Neutrophil (primary cell): Measurements from ENCODE around the gene CCR2.

ENCODE experiments used
- H3K27ac ChIP-seq: fragments of 200-600 bp; sonication (generic); 2 replicates; pipeline ENCODE4 v1.5.1; 2016; ENCODE audit warnings: mild to moderate bottlenecking, moderate library complexity
- H3K27me3 ChIP-seq: fragments of 200-600 bp; sonication (generic); 2 replicates; pipeline ENCODE4 v1.6.0; 2016; ENCODE audit warnings: mild to moderate bottlenecking
- H3K36me3 ChIP-seq: fragments of 200-600 bp; sonication (generic); 2 replicates; pipeline ENCODE4 v1.5.1; 2017
- H3K4me1 ChIP-seq, 2 experiments: fragments of 200-600 bp in 1 of 2; sonication (generic) in 1 of 2; 1 replicate in 1 of 2; 2 replicates in 1 of 2; pipeline versions ENCODE4 v1.5.1 to v1.6.1; 2013 to 2016; ENCODE audit warnings: low read depth in 1 of 2, low read length in 1 of 2, mild to moderate bottlenecking in 1 of 2, moderate library complexity in 1 of 2; ENCODE audit not compliant: control insufficient read depth in 1 of 2, insufficient read depth in 1 of 2
- H3K4me3 ChIP-seq, 2 experiments: fragments of 200-600 bp in 1 of 2; sonication (generic) in 1 of 2; 1 replicate in 1 of 2; 2 replicates in 1 of 2; pipeline ENCODE4 v1.5.1; 2013 to 2016; ENCODE audit warnings: low read depth in 1 of 2, low read length in 1 of 2, mild to moderate bottlenecking in 1 of 2, moderate library complexity in 1 of 2
- H3K9me3 ChIP-seq: fragments of 200-600 bp; sonication (generic); 2 replicates; pipeline ENCODE4 v1.5.1; 2016
- TF ChIP-seq, protein P1 (sequence below): fragments of 200-600 bp; sonication (generic); IDR thresholded peaks from 2 replicates; pipeline ENCODE4 v1.5.1; 2016; ENCODE audit warnings: antibody characterized with exemption

CCR2 gene

GRCh38 chr3:46406443-46406787 is 52.5 kb downstream of the CCR2 start:
- H3K9me3 ChIP-seq, result no peaks in the 10 kb centered on the region
- no peaks in the 10 kb centered on the region for H3K27me3 ChIP-seq
- H3K27ac ChIP-seq, result peak overlapping the region; percentile 83
- H3K36me3 ChIP-seq, result no peaks in the 10 kb centered on the region
- peaks cover 33 to 34% of the 10 kb centered on the region in 2 experiments for H3K4me1 ChIP-seq
- no peak overlapping the region for H3K4me3 ChIP-seq
- TF ChIP-seq, protein P1, sequence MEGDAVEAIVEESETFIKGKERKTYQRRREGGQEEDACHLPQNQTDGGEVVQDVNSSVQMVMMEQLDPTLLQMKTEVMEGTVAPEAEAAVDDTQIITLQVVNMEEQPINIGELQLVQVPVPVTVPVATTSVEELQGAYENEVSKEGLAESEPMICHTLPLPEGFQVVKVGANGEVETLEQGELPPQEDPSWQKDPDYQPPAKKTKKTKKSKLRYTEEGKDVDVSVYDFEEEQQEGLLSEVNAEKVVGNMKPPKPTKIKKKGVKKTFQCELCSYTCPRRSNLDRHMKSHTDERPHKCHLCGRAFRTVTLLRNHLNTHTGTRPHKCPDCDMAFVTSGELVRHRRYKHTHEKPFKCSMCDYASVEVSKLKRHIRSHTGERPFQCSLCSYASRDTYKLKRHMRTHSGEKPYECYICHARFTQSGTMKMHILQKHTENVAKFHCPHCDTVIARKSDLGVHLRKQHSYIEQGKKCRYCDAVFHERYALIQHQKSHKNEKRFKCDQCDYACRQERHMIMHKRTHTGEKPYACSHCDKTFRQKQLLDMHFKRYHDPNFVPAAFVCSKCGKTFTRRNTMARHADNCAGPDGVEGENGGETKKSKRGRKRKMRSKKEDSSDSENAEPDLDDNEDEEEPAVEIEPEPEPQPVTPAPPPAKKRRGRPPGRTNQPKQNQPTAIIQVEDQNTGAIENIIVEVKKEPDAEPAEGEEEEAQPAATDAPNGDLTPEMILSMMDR, result no peak

GRCh38 chr3:46406788-46407611 is 53.1 kb downstream of the CCR2 start, which contains the start of the genes CCR5AS and CCRL2:
Gene CCR5AS (minus strand): TSS chr3:46407066.
Gene CCRL2 (plus strand): TSS chr3:46407259. CDS start chr3:46408080, 821 bp downstream.
- Histone ChIP-seq H3K4me3 (peak within 1 kb of the TSS; percentile 18 to 45), H3K9me3 (no peaks in the 10 kb centered on the region), H3K36me3 (no peaks in the 10 kb centered on the region), H3K4me1 (peaks cover 33 to 34% of the 10 kb centered on the region in 2 experiments), H3K27ac (peak within 1 kb of the TSS; percentile 83), H3K27me3 (no peaks in the 10 kb centered on the region)
- TF ChIP-seq, protein P1, result no peak

DNA sequence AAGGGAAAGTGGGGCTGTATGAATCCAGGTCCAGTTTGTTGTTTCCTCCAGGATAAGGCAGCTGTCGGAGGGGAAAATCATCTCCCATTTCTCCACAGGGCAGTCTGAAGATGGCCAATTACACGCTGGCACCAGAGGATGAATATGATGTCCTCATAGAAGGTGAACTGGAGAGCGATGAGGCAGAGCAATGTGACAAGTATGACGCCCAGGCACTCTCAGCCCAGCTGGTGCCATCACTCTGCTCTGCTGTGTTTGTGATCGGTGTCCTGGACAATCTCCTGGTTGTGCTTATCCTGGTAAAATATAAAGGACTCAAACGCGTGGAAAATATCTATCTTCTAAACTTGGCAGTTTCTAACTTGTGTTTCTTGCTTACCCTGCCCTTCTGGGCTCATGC is 54.1 kb downstream of the CCR2 start:
- TF ChIP-seq, protein P1, result no peak
- H3K4me1 ChIP-seq, result peaks cover 33 to 34% of the 10 kb centered on the region in 2 experiments
- H3K4me3 ChIP-seq, result no peak overlapping the region
- no peaks in the 10 kb centered on the region for H3K9me3 ChIP-seq
- H3K27me3 ChIP-seq, result no peaks in the 10 kb centered on the region
- peak overlapping the region; percentile 83 for H3K27ac ChIP-seq
- no peaks in the 10 kb centered on the region for H3K36me3 ChIP-seq

DNA sequence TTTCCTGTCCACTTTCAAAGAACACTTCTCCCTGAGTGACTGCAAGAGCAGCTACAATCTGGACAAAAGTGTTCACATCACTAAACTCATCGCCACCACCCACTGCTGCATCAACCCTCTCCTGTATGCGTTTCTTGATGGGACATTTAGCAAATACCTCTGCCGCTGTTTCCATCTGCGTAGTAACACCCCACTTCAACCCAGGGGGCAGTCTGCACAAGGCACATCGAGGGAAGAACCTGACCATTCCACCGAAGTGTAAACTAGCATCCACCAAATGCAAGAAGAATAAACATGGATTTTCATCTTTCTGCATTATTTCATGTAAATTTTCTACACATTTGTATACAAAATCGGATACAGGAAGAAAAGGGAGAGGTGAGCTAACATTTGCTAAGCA is 54.9 kb downstream of the CCR2 start:
- peaks cover 33 to 34% of the 10 kb centered on the region in 2 experiments for H3K4me1 ChIP-seq
- no peaks in the 10 kb centered on the region for H3K36me3 ChIP-seq
- H3K9me3 ChIP-seq, result no peaks in the 10 kb centered on the region
- H3K27me3 ChIP-seq, result no peaks in the 10 kb centered on the region
- TF ChIP-seq, protein P1, result no peak
- H3K27ac ChIP-seq, result no peak overlapping the region
- no peak overlapping the region for H3K4me3 ChIP-seq

GRCh38 chr3:46409739-46410489 is 56.0 kb downstream of the CCR2 start:
- Histone ChIP-seq H3K27me3 (no peaks in the 10 kb centered on the region), H3K9me3 (no peaks in the 10 kb centered on the region), H3K4me3 (no peak overlapping the region), H3K4me1 (peaks cover 28 to 31% of the 10 kb centered on the region in 2 experiments), H3K36me3 (peaks cover 5% of the 10 kb centered on the region), H3K27ac (no peak overlapping the region)
- TF ChIP-seq, protein P1, result no peak
